HepG2 (cell line): ENCODE results near the gene TEX14. TPM values are rescaled to one million over a fixed set of nuclear protein-coding genes. Genes with fewer than 3 reads are reported as not detected.

Experiments used
- ATAC-seq: fragments of 200-7000 bp; cut with Tn5 transposase; 3 replicates; pipeline ENCODE4 v1.9.1; 2020; ENCODE audit warnings: mild to moderate bottlenecking, moderate library complexity
- BruUV-seq: library from RNA; stranded (reverse); fragments of 400-500 nt; replicated peaks from 2 replicates; lab custom pipeline; 2021; lab: Mats Ljungman, UMichigan
- CTCF ChIA-PET: fragments of 300-600 bp; formaldehyde crosslinking; extraction: SDS; loops from one replicate; lab custom pipeline; 2021; ENCODE audit warnings: low total read pairs, inconsistent platforms, low intra/inter-chr PET ratio; lab: Yijun Ruan, JAX
- POLR2A ChIA-PET: fragments of 350-600 bp; sonication (Branson Sonifier 250); formaldehyde crosslinking; loops from one replicate; lab custom pipeline; 2020; ENCODE audit warnings: antibody characterized with exemption, inconsistent platforms; lab: Yijun Ruan, JAX
- DNase-seq: peaks from one replicate; pipeline ENCODE4 v3.0.0-alpha.2; 2015; ENCODE audit warnings: low spot score
- FAIRE-seq: peaks from 3 replicates; lab custom pipeline; 2011; peaks lifted over from hg19 to GRCh38; lab: Jason Lieb, UNC
- H2AFZ ChIP-seq: one replicate; pipeline ENCODE4 v1.6.1; 2011; ENCODE audit warnings: low read length, inconsistent platforms
- H3K27ac ChIP-seq: fragments of 300-600 bp; 3 replicates; pipeline ENCODE4 v1.8.0; 2011; ENCODE audit warnings: mixed run types, mild to moderate bottlenecking, mixed read lengths, low read length, inconsistent platforms; ENCODE audit not compliant: insufficient read depth; ENCODE audit errors: extremely low read length
- H3K27me3 ChIP-seq, 2 experiments: fragments of 200-600 bp in 1 of 2; 2 replicates in 1 of 2; 3 replicates in 1 of 2; pipeline versions ENCODE4 v1.6.0 to v1.8.0; 2011; ENCODE audit warnings: low read length in 2 of 2, mild to moderate bottlenecking in 2 of 2, moderate library complexity in 2 of 2, inconsistent platforms in 1 of 2; ENCODE audit not compliant: insufficient read depth in 2 of 2, control insufficient read depth in 1 of 2
- H3K36me3 ChIP-seq, 2 experiments: fragments of 200-600 bp in 1 of 2; replicated peaks in 1 of 2; 2 replicates in 1 of 2; 3 replicates in 1 of 2; pipeline versions ENCODE4 v1.5.1 to v1.8.0; 2011; ENCODE audit warnings: low read length in 2 of 2, inconsistent platforms in 1 of 2; ENCODE audit not compliant: insufficient read depth in 2 of 2, control insufficient read depth in 1 of 2
- H3K4me1 ChIP-seq: 2 replicates; pipeline ENCODE4 v1.5.1; 2012; ENCODE audit warnings: low read length, inconsistent platforms; ENCODE audit not compliant: insufficient read depth
- H3K4me2 ChIP-seq: 2 replicates; pipeline ENCODE4 v1.6.0; 2011; ENCODE audit warnings: low read depth, low read length, inconsistent platforms
- H3K4me3 ChIP-seq, 3 experiments: fragments of 200-600 bp in 1 of 3; sonication (generic), shearing (Covaris generic) in 1 of 3; replicated peaks in 1 of 3; 2 replicates each; pipeline ENCODE4 v1.5.1; 2011 to 2016; ENCODE audit warnings: low read length in 3 of 3, inconsistent platforms in 2 of 3, low read depth in 2 of 3, mild to moderate bottlenecking in 2 of 3, control low read depth in 1 of 3, mixed read lengths in 1 of 3; ENCODE audit not compliant: insufficient read depth in 1 of 3
- H3K79me2 ChIP-seq: one replicate; pipeline ENCODE4 v1.6.1; 2011; ENCODE audit warnings: low read length, inconsistent platforms; ENCODE audit not compliant: insufficient read depth
- H3K9ac ChIP-seq: 2 replicates; pipeline ENCODE4 v1.6.0; 2011; ENCODE audit warnings: mild to moderate bottlenecking, low read depth, low read length, inconsistent platforms; ENCODE audit not compliant: insufficient read depth
- H3K9me3 ChIP-seq: 2 replicates; pipeline ENCODE4 v1.5.1; 2012; ENCODE audit warnings: mild to moderate bottlenecking, low read length
- H4K20me1 ChIP-seq: 2 replicates; pipeline ENCODE4 v1.6.0; 2011; ENCODE audit warnings: inconsistent platforms, mild to moderate bottlenecking, low read length, moderate library complexity; ENCODE audit not compliant: insufficient read depth
- ADNP ChIP-seq: sonication (generic); formaldehyde crosslinking; IDR thresholded peaks from 2 replicates; pipeline ENCODE4 v1.4.0; 2020; ENCODE audit warnings: missing genetic modification reagents
- ESRRA ChIP-seq: sonication (generic); formaldehyde crosslinking; IDR thresholded peaks from 2 replicates; pipeline ENCODE4 v1.5.1; 2020; ENCODE audit warnings: mild to moderate bottlenecking, low read depth, missing genetic modification reagents
- JUNB ChIP-seq: sonication (generic); formaldehyde crosslinking; IDR thresholded peaks from 2 replicates; pipeline ENCODE4 v1.8.0; 2022; ENCODE audit warnings: missing genetic modification reagents, mild to moderate bottlenecking, borderline replicate concordance
- NFE2 ChIP-seq: sonication (generic); formaldehyde crosslinking; IDR thresholded peaks from 2 replicates; pipeline ENCODE4 v1.4.0; 2020; ENCODE audit warnings: missing genetic modification reagents
- SMARCC2 ChIP-seq: fragments of 450-650 bp; IDR thresholded peaks from 2 replicates; pipeline ENCODE4 v1.6.1; 2017; ENCODE audit warnings: antibody characterized with exemption, mild to moderate bottlenecking
- ZBTB1 ChIP-seq: sonication (generic); formaldehyde crosslinking; IDR thresholded peaks from 2 replicates; pipeline ENCODE4 v1.4.0; 2020; ENCODE audit warnings: missing genetic modification reagents, borderline replicate concordance
- ZNF12 ChIP-seq: sonication (generic); formaldehyde crosslinking; IDR thresholded peaks from 2 replicates; pipeline ENCODE4 v1.5.0; 2020; ENCODE audit warnings: missing genetic modification reagents
- ZNF234 ChIP-seq: sonication (generic); formaldehyde crosslinking; conservative IDR thresholded peaks from 2 replicates; pipeline ENCODE4 v1.5.1; 2020; ENCODE audit warnings: mild to moderate bottlenecking, missing genetic modification reagents
- WGBS: methylation state at CpG from one replicate; pipeline ENCODE4 v1.1.6; 2017; ENCODE audit warnings: low lambda C conversion rate; 5-methylcytosine and 5-hydroxymethylcytosine counted together
- in situ Hi-C: cut with HindIII; loops from 2 replicates; pipeline ENCODE4 v1.10.0; 2017; ENCODE audit warnings: low pct_unique_long_range_greater_than_20kb; ENCODE audit not compliant: extremely low pct_ligation_motif_present
- intact Hi-C: fragments of 100-400 bp; cut with micrococcal nuclease; formaldehyde crosslinking; loops from one replicate; pipeline ENCODE4 v1.10.0; 2022; ENCODE audit not compliant: unreplicated experiment
- polyA plus RNA-seq, 8 experiments: library from polyadenylated mRNA; depleted of rRNA in 3 of 8; stranded (reverse) in 7 of 8; unstranded in 1 of 8; fragments of >200 nt; fragmentation: Illumina TruSeq in 4 of 8; extraction: Trizol in 4 of 8; gene quantifications; 2 replicates each; pipeline versions ENCODE4 v1.2.1 to v1.2.3, GENCODE V29; 2011 to 2016; ENCODE audit warnings: low read depth in 4 of 8, missing spikeins in 1 of 8, mixed read lengths in 1 of 8; ENCODE audit not compliant: insufficient read depth in 1 of 8
- total RNA-seq, 5 experiments: library from RNA; depleted of rRNA; stranded (reverse); fragments of >200 nt; fragmentation: Illumina TruSeq; extraction: Trizol; gene quantifications; 2 replicates each; pipeline ENCODE4 v1.2.3, GENCODE V29; 2016; ENCODE audit warnings: low read depth in 1 of 5
- TF ChIP-seq, protein P1 (sequence below): sonication (generic); formaldehyde crosslinking; IDR thresholded peaks from 2 replicates; pipeline ENCODE4 v1.4.0; 2020; ENCODE audit warnings: mild to moderate bottlenecking, low read depth, missing genetic modification reagents
- TF ChIP-seq, protein P2 (sequence below): sonication (generic); formaldehyde crosslinking; IDR thresholded peaks from 2 replicates; pipeline ENCODE4 v1.4.0; 2020; ENCODE audit warnings: mild to moderate bottlenecking, missing genetic modification reagents
- TF ChIP-seq, protein P3 (sequence below): sonication (generic); formaldehyde crosslinking; IDR thresholded peaks from 2 replicates; pipeline ENCODE4 v1.4.0; 2020; ENCODE audit warnings: missing genetic modification reagents

The TEX14 gene
- total and polyA plus RNA-seq, 2 of the 13 experiments (the other 11 are each of a cell fraction or from before 2014, with no cell fraction given): 0.04 to 0.07 TPM

DNA sequence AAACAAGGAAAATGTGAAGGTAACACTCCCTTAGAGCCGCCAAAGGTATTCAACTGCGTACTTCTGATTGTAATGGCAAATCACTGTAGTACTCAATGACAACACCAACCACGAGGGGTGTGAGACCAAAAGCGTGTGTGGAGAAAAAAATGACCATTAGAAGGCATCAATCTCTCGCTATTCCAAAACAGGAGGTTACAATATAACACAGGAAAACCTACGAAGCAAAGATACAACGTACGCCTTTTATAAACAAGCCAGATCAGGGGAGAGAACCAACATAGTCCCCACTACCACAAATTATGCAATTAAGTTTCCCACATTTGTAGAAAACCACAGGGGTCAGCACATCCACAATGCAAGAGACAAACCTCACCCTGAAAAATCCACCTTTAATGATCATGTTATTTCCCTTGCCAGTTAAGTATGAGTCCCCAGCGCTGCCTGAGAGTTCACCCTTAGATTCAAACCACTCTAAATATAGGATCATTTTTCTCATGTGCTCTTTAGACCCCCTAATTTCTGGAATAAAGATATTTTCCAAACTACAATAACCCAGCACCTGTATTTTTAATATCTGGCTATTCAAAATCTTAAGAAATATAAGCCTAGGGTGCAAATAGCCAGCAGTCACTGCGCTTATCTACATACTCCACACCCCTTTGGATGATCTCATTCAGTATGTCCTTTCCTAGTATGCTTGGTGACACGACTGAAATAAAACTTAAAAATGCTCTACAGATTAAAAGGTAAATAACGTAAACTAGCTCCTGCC is 12.4 kb downstream of the TEX14 start:
- intact Hi-C loops (no loop called here), in situ Hi-C loops (no loop called here)
- FAIRE-seq: no peak
- H3K36me3 ChIP-seq: no peaks in the 10 kb centered on the region
- H3K9me3 ChIP-seq: no peaks in the 10 kb centered on the region
- 0 out of 5 replicates have a peak, but pooled peaks cover 0 to 3% of the 10 kb centered on the region in 2 experiments for H3K27me3 ChIP-seq
- peak overlapping the region; percentile 32 for H2AFZ ChIP-seq
- no peak overlapping the region for H3K4me3 ChIP-seq
- peaks cover 22% of the 10 kb centered on the region; the same call in 1 of the 2 replicates for H3K4me1 ChIP-seq
- CTCF ChIA-PET: no interaction called here
- WGBS: 14% methylated on average over 12 of the region's 12 CpGs
- no peak overlapping the region for H3K9ac ChIP-seq
- no peak overlapping the region for H3K27ac ChIP-seq
- peak; percentile 78 for DNase-seq
- POLR2A ChIA-PET: interaction anchor here (1.2 to 1.3 kb wide), 2 partner anchors 13 to 48 kb away, joined by 4 to 14 read pairs; no protein-coding TSS in a partner anchor
- ATAC-seq: peak; percentile 84
- no peaks in the 10 kb centered on the region for H4K20me1 ChIP-seq
- H3K79me2 ChIP-seq: no peaks in the 10 kb centered on the region
- H3K4me2 ChIP-seq: peak overlapping the region; percentile 21; the same call in 1 of the 2 replicates
- BruUV-seq: TSS peak; percentile 100
- TF ChIP-seq ZBTB1 (CRISPR knock-in tag): no peak
- no peak for TF ChIP-seq NFE2 (CRISPR knock-in tag)
- TF ChIP-seq ADNP (CRISPR knock-in tag): no peak
- TF ChIP-seq, protein P1, sequence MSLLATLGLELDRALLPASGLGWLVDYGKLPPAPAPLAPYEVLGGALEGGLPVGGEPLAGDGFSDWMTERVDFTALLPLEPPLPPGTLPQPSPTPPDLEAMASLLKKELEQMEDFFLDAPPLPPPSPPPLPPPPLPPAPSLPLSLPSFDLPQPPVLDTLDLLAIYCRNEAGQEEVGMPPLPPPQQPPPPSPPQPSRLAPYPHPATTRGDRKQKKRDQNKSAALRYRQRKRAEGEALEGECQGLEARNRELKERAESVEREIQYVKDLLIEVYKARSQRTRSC (CRISPR knock-in tag): no peak
- TF ChIP-seq SMARCC2: no peak
- TF ChIP-seq, protein P2, sequence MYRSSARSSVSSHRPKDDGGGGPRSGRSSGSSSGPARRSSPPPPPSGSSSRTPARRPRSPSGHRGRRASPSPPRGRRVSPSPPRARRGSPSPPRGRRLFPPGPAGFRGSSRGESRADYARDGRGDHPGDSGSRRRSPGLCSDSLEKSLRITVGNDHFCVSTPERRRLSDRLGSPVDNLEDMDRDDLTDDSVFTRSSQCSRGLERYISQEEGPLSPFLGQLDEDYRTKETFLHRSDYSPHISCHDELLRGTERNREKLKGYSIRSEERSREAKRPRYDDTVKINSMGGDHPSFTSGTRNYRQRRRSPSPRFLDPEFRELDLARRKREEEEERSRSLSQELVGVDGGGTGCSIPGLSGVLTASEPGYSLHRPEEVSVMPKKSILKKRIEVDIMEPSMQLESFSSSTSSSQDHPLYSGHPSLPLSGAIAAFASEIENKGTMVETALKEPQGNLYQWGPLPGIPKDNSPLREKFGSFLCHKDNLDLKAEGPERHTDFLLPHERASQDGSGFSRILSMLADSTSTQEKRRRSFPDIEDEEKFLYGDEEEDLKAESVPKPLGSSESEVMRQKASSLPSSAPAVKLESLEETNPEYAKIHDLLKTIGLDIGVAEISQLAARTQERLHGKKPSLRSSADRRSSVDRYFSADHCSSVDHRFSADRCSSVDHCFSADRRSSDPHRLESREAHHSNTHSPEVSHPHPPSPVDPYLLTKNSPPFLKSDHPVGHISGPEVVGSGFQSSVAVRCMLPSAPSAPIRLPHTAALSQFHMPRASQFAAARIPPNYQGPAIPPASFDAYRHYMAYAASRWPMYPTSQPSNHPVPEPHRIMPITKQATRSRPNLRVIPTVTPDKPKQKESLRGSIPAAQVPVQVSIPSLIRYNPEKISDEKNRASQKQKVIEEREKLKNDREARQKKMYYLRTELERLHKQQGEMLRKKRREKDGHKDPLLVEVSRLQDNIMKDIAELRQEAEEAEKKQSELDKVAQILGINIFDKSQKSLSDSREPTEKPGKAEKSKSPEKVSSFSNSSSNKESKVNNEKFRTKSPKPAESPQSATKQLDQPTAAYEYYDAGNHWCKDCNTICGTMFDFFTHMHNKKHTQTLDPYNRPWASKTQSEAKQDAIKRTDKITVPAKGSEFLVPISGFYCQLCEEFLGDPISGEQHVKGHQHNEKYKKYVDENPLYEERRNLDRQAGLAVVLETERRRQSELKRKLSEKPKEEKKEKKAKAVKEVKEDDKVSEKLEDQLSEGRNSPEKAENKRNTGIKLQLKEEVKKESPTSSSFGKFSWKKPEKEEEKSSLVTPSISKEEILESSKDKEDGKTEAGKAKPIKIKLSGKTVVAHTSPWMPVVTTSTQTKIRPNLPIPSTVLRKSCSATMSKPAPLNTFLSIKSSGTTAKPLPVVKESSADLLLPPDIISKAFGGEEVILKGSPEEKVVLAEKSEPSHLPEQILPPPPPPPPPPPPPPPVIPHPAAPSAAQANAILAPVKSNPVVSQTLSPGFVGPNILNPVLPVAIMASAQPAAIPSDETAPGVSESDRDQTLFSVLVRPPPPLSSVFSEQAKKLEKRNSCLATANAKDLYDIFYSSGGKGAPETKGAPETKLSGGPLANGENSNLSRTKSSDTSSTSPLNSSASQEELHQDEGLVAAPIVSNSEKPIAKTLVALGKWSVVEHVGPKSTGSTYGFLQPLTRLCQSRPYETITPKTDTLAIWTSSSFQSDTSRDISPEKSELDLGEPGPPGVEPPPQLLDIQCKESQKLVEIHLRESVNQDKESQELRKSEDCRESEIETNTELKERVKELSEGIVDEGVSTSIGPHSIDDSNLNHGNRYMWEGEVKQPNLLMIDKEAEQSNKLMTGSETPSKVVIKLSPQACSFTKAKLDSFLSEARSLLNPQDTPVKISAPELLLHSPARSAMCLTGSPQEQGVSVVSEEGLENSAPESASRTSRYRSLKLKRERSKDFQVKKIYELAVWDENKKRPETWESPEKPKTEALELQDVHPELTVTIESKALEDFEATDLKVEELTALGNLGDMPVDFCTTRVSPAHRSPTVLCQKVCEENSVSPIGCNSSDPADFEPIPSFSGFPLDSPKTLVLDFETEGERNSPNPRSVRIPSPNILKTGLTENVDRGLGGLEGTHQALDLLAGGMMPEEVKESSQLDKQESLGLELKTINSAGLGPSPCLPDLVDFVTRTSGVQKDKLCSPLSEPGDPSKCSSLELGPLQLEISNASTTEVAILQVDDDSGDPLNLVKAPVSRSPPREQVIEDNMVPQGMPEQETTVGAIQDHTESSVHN (CRISPR knock-in tag): no peak
- no peak for TF ChIP-seq ESRRA (CRISPR knock-in tag)
- no peak for TF ChIP-seq ZNF234 (CRISPR knock-in tag)
- 0 out of 2 replicates have a peak, but pooled peaks have one; percentile 28 for TF ChIP-seq JUNB
- TF ChIP-seq ZNF12 (CRISPR knock-in tag): no peak
- TF ChIP-seq, protein P3, sequence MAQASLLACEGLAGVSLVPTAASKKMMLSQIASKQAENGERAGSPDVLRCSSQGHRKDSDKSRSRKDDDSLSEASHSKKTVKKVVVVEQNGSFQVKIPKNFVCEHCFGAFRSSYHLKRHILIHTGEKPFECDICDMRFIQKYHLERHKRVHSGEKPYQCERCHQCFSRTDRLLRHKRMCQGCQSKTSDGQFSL (CRISPR knock-in tag): no peak
